GM13977 (cell line): ENCODE results near the gene SOST.

ENCODE experiments used
- DNase-seq: peaks from one replicate; pipeline ENCODE4 v3.0.0; 2012; ENCODE audit warnings: low spot score
- CTCF ChIP-seq: IDR thresholded peaks from 2 replicates; pipeline ENCODE4 v1.5.1; 2012; ENCODE audit warnings: mild to moderate bottlenecking, control low read depth; ENCODE audit not compliant: insufficient read depth; ENCODE audit errors: extremely low read depth, missing control alignments
- in situ Hi-C: fragments of 300-500 bp; cut with MboI; formaldehyde crosslinking; loops from one replicate; pipeline ENCODE4 v1.12.0; 2022; ENCODE audit warnings: low sequenced_read_pairs, low pct_unique_long_range_greater_than_20kb, mixed read lengths, inconsistent platforms; ENCODE audit not compliant: unreplicated experiment

Gene SOST

GRCh38 chr17:43759836-43760235 lies 1.2 kb upstream of the SOST start:
- DNase-seq, result no peak
- TF ChIP-seq CTCF, result no peak
- in situ Hi-C loops, result loop anchor here (5.0 kb wide), 1 partner anchor 63 kb away; no protein-coding TSS in a partner anchor

DNA sequence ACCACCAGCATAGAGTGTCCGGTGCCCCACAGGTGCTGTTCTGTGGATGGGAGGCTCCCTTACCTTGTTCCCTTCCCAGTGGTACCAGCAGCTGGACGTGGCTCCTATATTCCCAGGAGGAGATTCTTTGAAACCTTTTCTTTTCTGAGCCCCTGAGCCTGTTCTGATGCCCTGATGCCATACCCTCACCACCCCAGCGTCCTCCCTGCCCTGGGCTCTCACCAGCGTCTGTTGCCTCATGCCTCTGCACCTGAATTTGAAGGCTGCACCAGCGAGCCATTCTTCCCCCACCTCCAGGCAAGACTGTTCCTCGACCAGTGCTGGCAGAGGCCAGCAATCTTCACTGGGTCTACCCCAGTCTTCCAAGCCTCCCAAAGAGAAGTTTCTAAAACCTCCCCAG lies 505 bp downstream of the SOST start:
- in situ Hi-C loops, result no loop called here
- TF ChIP-seq CTCF, result no peak
- DNase-seq, result no peak

- DNase-seq, result no peak
- in situ Hi-C loops, result no loop called here
- no peak for TF ChIP-seq CTCF
Measured at GRCh38 chr17:43757171-43757660, 1.4 kb downstream of the SOST start.

DNA sequence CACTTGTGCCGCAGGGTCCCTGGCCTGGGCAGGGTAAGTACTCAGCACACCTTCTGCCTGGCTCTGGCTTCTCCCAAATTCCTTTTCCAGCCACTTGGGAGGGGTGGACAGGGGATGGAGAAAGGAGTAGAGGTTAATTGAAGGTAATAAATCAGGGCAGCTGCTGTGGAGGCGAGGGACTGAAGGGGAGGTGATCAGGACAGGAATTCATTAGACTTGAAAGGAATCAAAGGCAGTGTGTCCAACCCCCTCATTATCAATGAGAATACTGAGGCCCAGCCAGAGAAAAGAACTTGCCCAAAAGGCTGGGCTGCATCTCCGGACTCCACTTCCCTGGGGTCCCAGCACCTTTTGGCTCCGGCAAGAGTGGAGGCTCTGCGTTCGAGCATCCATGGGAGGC lies 2.4 kb downstream of the SOST start:
- no peak for DNase-seq
- TF ChIP-seq CTCF, result no peak
- in situ Hi-C loops, result no loop called here

- in situ Hi-C loops, result no loop called here
- DNase-seq, result no peak
- TF ChIP-seq CTCF, result no peak
Measured at GRCh38 chr17:43755389-43755875, 3.2 kb downstream of the SOST start.

- in situ Hi-C loops, result no loop called here
Measured at GRCh38 chr17:43754947-43755346, 3.6 kb downstream of the SOST start.

More at GRCh38 chr17:43754947-43755346, 3.6 kb downstream of the SOST start:
- DNase-seq, result no peak
- no peak for TF ChIP-seq CTCF
